Endothelial cell of umbilical vein (primary cell): ENCODE measurements around the gene ROCK2. TPM values are rescaled to one million over a fixed set of nuclear protein-coding genes. Genes with fewer than 3 reads are reported as not detected.

ENCODE experiments used
- BruUV-seq: library from RNA; stranded (reverse); fragments of 400-500 nt; replicated peaks from 2 replicates; lab custom pipeline; 2021; lab: Mats Ljungman, UMichigan
- CTCF ChIA-PET: fragments of 300-600, 350-600 bp; sonication (Branson Sonifier 250); formaldehyde crosslinking; loops from one replicate; lab custom pipeline; 2021; ENCODE audit warnings: antibody characterized with exemption, inconsistent platforms; lab: Charles Lee
- POLR2A ChIA-PET: fragments of 300-600, 350-600 bp; sonication (Branson Sonifier 250); formaldehyde crosslinking; loops from one replicate; lab custom pipeline; 2021; ENCODE audit warnings: antibody characterized with exemption, inconsistent platforms; lab: Charles Lee
- DNase-seq: peaks from one replicate; pipeline ENCODE4 v3.0.0-alpha.2; 2011; ENCODE audit warnings: low read depth, low spot score
- FAIRE-seq: peaks from 2 replicates; lab custom pipeline; 2011; peaks lifted over from hg19 to GRCh38; lab: Jason Lieb, UNC
- H2AFZ ChIP-seq: 2 replicates; pipeline ENCODE4 v1.6.0; 2012; ENCODE audit warnings: low read depth, low read length, control low read depth, inconsistent platforms
- H3K27ac ChIP-seq: 2 replicates; pipeline ENCODE4 v1.5.1; 2011; ENCODE audit warnings: low read depth, mild to moderate bottlenecking, control low read depth, low read length, moderate library complexity; ENCODE audit not compliant: insufficient read depth
- H3K27me3 ChIP-seq, 2 experiments: 2 replicates each; pipeline versions ENCODE4 v1.6.0 to v1.6.1; 2011; ENCODE audit warnings: low read length in 2 of 2, mixed read lengths in 1 of 2; ENCODE audit not compliant: control insufficient read depth in 2 of 2, insufficient read depth in 2 of 2
- H3K36me3 ChIP-seq, 2 experiments: 2 replicates in 1 of 2; 3 replicates in 1 of 2; pipeline ENCODE4 v1.5.1; 2011; ENCODE audit warnings: low read length in 2 of 2, mild to moderate bottlenecking in 1 of 2, moderate library complexity in 1 of 2; ENCODE audit not compliant: control insufficient read depth in 2 of 2, insufficient read depth in 2 of 2; ENCODE audit errors: extremely low read depth in 1 of 2
- H3K4me1 ChIP-seq: 3 replicates; pipeline ENCODE4 v1.5.1; 2011; ENCODE audit warnings: mild to moderate bottlenecking, low read length; ENCODE audit not compliant: control insufficient read depth, insufficient read depth; ENCODE audit errors: extremely low read depth
- H3K4me2 ChIP-seq: 2 replicates; pipeline ENCODE4 v1.6.1; 2011; ENCODE audit warnings: low read length, control low read depth, mixed read lengths; ENCODE audit not compliant: insufficient read depth
- H3K4me3 ChIP-seq, 3 experiments: fragments of 200-600 bp in 1 of 3; sonication (generic), shearing (Covaris generic) in 1 of 3; replicated peaks in 1 of 3; 2 replicates each; pipeline ENCODE4 v1.5.1; 2011 to 2016; ENCODE audit warnings: control low read depth in 3 of 3, low read length in 3 of 3, mild to moderate bottlenecking in 2 of 3, inconsistent platforms in 1 of 3, low read depth in 1 of 3, moderate library complexity in 1 of 3; ENCODE audit not compliant: insufficient read depth in 1 of 3
- H3K79me2 ChIP-seq: 2 replicates; pipeline ENCODE4 v1.6.0; 2012; ENCODE audit warnings: low read length, inconsistent platforms; ENCODE audit not compliant: control insufficient read depth, insufficient read depth
- H3K9ac ChIP-seq: replicated peaks from 2 replicates; pipeline ENCODE3; 2011; ENCODE audit warnings: low read length, control low read depth; ENCODE audit not compliant: insufficient read depth; ENCODE audit errors: extremely low read depth
- H3K9me1 ChIP-seq: replicated peaks from 3 replicates; pipeline ENCODE4 v1.6.0; 2011; ENCODE audit warnings: mild to moderate bottlenecking, low read length; ENCODE audit not compliant: control insufficient read depth, insufficient read depth; ENCODE audit errors: extremely low read depth
- H3K9me3 ChIP-seq: replicated peaks from 2 replicates; pipeline ENCODE4 v1.5.1; 2012; ENCODE audit warnings: low read length, inconsistent platforms; ENCODE audit not compliant: control insufficient read depth, insufficient read depth
- H4K20me1 ChIP-seq: replicated peaks from 2 replicates; pipeline ENCODE3; 2011; ENCODE audit warnings: mild to moderate bottlenecking, low read length; ENCODE audit not compliant: control insufficient read depth, insufficient read depth; ENCODE audit errors: extremely low read depth
- EZH2 ChIP-seq: IDR thresholded peaks from 2 replicates; pipeline ENCODE4 v1.6.1; 2012; ENCODE audit warnings: borderline replicate concordance, low read depth, mild to moderate bottlenecking, moderate library complexity, low read length, inconsistent platforms; ENCODE audit not compliant: severe bottlenecking
- FOS ChIP-seq: IDR thresholded peaks from 2 replicates; pipeline ENCODE4 v1.6.1; 2011; ENCODE audit warnings: mild to moderate bottlenecking, low read length, moderate library complexity, borderline replicate concordance; ENCODE audit not compliant: insufficient read depth
- GATA2 ChIP-seq: IDR thresholded peaks from 2 replicates; pipeline ENCODE4 v1.7.0; 2011; ENCODE audit warnings: low read depth, mild to moderate bottlenecking, moderate library complexity, mixed read lengths, low read length; ENCODE audit not compliant: insufficient read length, insufficient read depth
- JUN ChIP-seq: IDR thresholded peaks from 2 replicates; pipeline ENCODE4 v1.6.1; 2011; ENCODE audit warnings: borderline replicate concordance, low read depth; ENCODE audit not compliant: insufficient read length, insufficient read depth
- MYC ChIP-seq: IDR thresholded peaks from one replicate; pipeline ENCODE4 v1.6.1; 2011; ENCODE audit warnings: mild to moderate bottlenecking, low read depth, low read length
- POLR2A ChIP-seq: IDR thresholded peaks from 2 replicates; pipeline ENCODE4 v1.6.1; 2012; ENCODE audit warnings: low read depth, mild to moderate bottlenecking, control low read depth, low read length
- POLR2AphosphoS5 ChIP-seq: IDR thresholded peaks from 2 replicates; pipeline ENCODE4 v1.6.1; 2012; ENCODE audit warnings: low read depth, mild to moderate bottlenecking, control low read depth, low read length, moderate library complexity; ENCODE audit not compliant: insufficient read depth
- dilution Hi-C: fragments of 300-500 bp; cut with MboI; formaldehyde crosslinking; loops from one replicate; pipeline ENCODE4 v1.15.0; 2019; ENCODE audit warnings: low sequenced_read_pairs; ENCODE audit not compliant: extremely low pct_ligation_motif_present
- intact Hi-C: fragments of 100-400 bp; cut with micrococcal nuclease; formaldehyde crosslinking; loops from one replicate; pipeline ENCODE4 v1.10.0; 2022
- polyA plus RNA-seq, 4 experiments: library from polyadenylated mRNA; depleted of rRNA in 3 of 4; stranded (reverse) in 3 of 4; unstranded in 1 of 4; fragments of >200 nt; gene quantifications; 2 replicates each; pipeline versions ENCODE4 v1.2.1 to v1.2.3, GENCODE V29; 2011 to 2012; ENCODE audit warnings: missing spikeins in 1 of 4
- total RNA-seq: library from RNA; stranded (reverse); gene quantifications from 2 replicates; pipeline ENCODE4 v1.2.3, GENCODE V29; 2021
- TF ChIP-seq, protein P1 (sequence below), 2 donors: IDR thresholded peaks; 1 replicate in 1 of 2; 2 replicates in 1 of 2; pipeline ENCODE4 v1.5.1; 2011; ENCODE audit warnings: low read length in 2 of 2, mild to moderate bottlenecking in 2 of 2, moderate library complexity in 2 of 2, control low read depth in 1 of 2, inconsistent platforms in 1 of 2, low read depth in 1 of 2; ENCODE audit not compliant: insufficient read depth in 1 of 2; ENCODE audit errors: extremely low read depth in 1 of 2
- TF ChIP-seq, protein P2 (sequence below): IDR thresholded peaks from 2 replicates; pipeline ENCODE4 v1.6.1; 2011; ENCODE audit not compliant: insufficient read depth, insufficient read length

The ROCK2 gene
- total and polyA plus RNA-seq, 2 donors (not counting 3 experiments of a cell fraction or from before 2014, with no cell fraction given), result 5.2 to 56.5 TPM

DNA sequence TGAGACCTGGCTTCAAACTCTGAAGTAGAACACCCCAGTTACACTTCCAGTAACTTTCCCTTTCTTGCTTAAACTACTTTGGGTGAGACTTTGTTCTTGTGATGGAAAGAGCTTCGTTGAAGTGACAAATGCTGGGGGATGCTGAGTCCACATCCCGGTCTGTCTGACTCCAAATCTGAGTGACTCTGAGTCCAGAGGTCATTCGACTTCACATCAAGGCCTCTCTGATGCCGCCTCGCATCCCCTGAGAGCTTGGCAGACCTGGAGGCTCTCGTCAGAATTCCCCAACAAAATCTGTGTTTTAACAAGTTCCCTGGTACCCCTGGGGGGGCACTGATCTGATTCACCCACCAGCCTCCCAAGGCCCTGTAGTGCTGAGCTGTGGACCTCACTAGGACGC, 31.6 kb upstream of the ROCK2 start:
- Histone ChIP-seq H3K27ac (no peak overlapping the region), H2AFZ (no peak overlapping the region), H3K9me1 (no peaks in the 10 kb centered on the region), H3K9me3 (no peaks in the 10 kb centered on the region), H3K4me3 (no peak overlapping the region), H3K36me3 (no peaks in the 10 kb centered on the region), H3K4me1 (peaks cover 14% of the 10 kb centered on the region), H3K79me2 (no peaks in the 10 kb centered on the region), H3K27me3 (no peaks in the 10 kb centered on the region), H3K4me2 (no peak overlapping the region), H4K20me1 (no peaks in the 10 kb centered on the region), H3K9ac (no peak overlapping the region)
- intact Hi-C loops, result no loop called here
- DNase-seq (no peak), FAIRE-seq (no peak)
- ChIA-PET POLR2A (no interaction called here), CTCF (interaction anchor here (1.1 to 3.6 kb wide), 4 partner anchors 8 to 243 kb away, joined by 3 to 26 read pairs (median 4); partner anchors contain the start of gene ROCK2)
- dilution Hi-C loops, result no loop called here
- BruUV-seq, result no TSS peak
- TF ChIP-seq EZH2 (no peak), POLR2A (no peak), GATA2 (no peak), MYC (no peak), JUN (no peak), FOS (no peak), POLR2AphosphoS5 (no peak)
- TF ChIP-seq, protein P1, sequence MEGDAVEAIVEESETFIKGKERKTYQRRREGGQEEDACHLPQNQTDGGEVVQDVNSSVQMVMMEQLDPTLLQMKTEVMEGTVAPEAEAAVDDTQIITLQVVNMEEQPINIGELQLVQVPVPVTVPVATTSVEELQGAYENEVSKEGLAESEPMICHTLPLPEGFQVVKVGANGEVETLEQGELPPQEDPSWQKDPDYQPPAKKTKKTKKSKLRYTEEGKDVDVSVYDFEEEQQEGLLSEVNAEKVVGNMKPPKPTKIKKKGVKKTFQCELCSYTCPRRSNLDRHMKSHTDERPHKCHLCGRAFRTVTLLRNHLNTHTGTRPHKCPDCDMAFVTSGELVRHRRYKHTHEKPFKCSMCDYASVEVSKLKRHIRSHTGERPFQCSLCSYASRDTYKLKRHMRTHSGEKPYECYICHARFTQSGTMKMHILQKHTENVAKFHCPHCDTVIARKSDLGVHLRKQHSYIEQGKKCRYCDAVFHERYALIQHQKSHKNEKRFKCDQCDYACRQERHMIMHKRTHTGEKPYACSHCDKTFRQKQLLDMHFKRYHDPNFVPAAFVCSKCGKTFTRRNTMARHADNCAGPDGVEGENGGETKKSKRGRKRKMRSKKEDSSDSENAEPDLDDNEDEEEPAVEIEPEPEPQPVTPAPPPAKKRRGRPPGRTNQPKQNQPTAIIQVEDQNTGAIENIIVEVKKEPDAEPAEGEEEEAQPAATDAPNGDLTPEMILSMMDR (IDR thresholded peaks at IDR 0.05; ENCODE audit: extremely low read depth in 1 of 2, insufficient read depth in 1 of 2, low read depth in 1 of 2, low read length in 2 of 2), result no peak
- TF ChIP-seq, protein P2, sequence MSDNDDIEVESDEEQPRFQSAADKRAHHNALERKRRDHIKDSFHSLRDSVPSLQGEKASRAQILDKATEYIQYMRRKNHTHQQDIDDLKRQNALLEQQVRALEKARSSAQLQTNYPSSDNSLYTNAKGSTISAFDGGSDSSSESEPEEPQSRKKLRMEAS, result no peak
